HepG2 (cell line): ENCODE results near the gene LAMB2. TPM values are rescaled to one million over a fixed set of nuclear protein-coding genes. Genes with fewer than 3 reads are reported as not detected.

Experiments
- FOXK2 ChIP-seq: fragments of 450-650 bp; IDR thresholded peaks from 2 replicates; pipeline ENCODE4 v1.6.1; 2016
- GFI1 ChIP-seq: sonication (generic); formaldehyde crosslinking; IDR thresholded peaks from 2 replicates; pipeline ENCODE4 v1.5.0; 2020; ENCODE audit warnings: missing genetic modification reagents, mild to moderate bottlenecking, borderline replicate concordance
- GTF2F1 ChIP-seq: fragments of 150-350 bp; IDR thresholded peaks from 2 replicates; pipeline ENCODE4 v1.6.1; 2014; ENCODE audit warnings: low read length
- KDM5A ChIP-seq: fragments of 200-600 bp; sonication (generic); IDR thresholded peaks from 2 replicates; pipeline ENCODE4 v1.7.0; 2018; ENCODE audit warnings: antibody characterized with exemption, mild to moderate bottlenecking, low read length, borderline replicate concordance
- LCORL ChIP-seq, 2 experiments: fragments of 450-650 bp in 1 of 2; sonication (generic) in 1 of 2; formaldehyde crosslinking in 1 of 2; IDR thresholded peaks; 2 replicates each; pipeline versions ENCODE4 v1.5.0 to v1.6.1; 2017 to 2020; ENCODE audit warnings: antibody characterized with exemption in 1 of 2, missing genetic modification reagents in 1 of 2
- MAZ ChIP-seq, 2 experiments: sonication (generic) in 1 of 2; formaldehyde crosslinking in 1 of 2; IDR thresholded peaks; 2 replicates each; pipeline versions ENCODE4 v1.5.0 to v1.6.1; 2012 to 2020; ENCODE audit warnings: low read depth in 2 of 2, mild to moderate bottlenecking in 2 of 2, borderline replicate concordance in 1 of 2, improper control_type of control experiment in 1 of 2, low read length in 1 of 2, missing genetic modification reagents in 1 of 2, moderate library complexity in 1 of 2
- MED8 ChIP-seq: sonication (generic); formaldehyde crosslinking; IDR thresholded peaks from 2 replicates; pipeline ENCODE4 v1.8.1; 2023; ENCODE audit warnings: mild to moderate bottlenecking, missing genetic modification reagents; ENCODE audit not compliant: insufficient replicate concordance
- MXI1 ChIP-seq: IDR thresholded peaks from 3 replicates; pipeline ENCODE4 v1.6.1; 2012; ENCODE audit warnings: low read depth, low read length, inconsistent platforms, borderline replicate concordance
- NCOA2 ChIP-seq: sonication (generic); formaldehyde crosslinking; IDR thresholded peaks from 2 replicates; pipeline ENCODE4 v1.8.0; 2022; ENCODE audit warnings: inconsistent platforms
- POLR2A ChIP-seq, 2 experiments: IDR thresholded peaks; 2 replicates each; pipeline ENCODE4 v1.6.1; 2011; ENCODE audit warnings: low read depth in 2 of 2, low read length in 2 of 2, mild to moderate bottlenecking in 1 of 2, moderate library complexity in 1 of 2; ENCODE audit not compliant: insufficient read depth in 1 of 2
- POLR2AphosphoS5 ChIP-seq: IDR thresholded peaks from 2 replicates; pipeline ENCODE4 v1.6.1; 2012; ENCODE audit warnings: low read depth, low read length
- SNRNP70 ChIP-seq: fragments of 200-400 bp; formaldehyde crosslinking; IDR thresholded peaks from 2 replicates; pipeline ENCODE4 v1.6.1; 2017; ENCODE audit warnings: mild to moderate bottlenecking, low read depth, low read length, moderate library complexity
- SP1 ChIP-seq, 2 experiments: fragments of 450-650 bp in 1 of 2; sonication (generic) in 1 of 2; formaldehyde crosslinking in 1 of 2; IDR thresholded peaks; 2 replicates each; pipeline versions ENCODE4 v1.4.0 to v1.6.1; 2016 to 2020; ENCODE audit warnings: missing genetic modification reagents in 1 of 2
- SPEN ChIP-seq: sonication (generic); formaldehyde crosslinking; IDR thresholded peaks from 2 replicates; pipeline ENCODE4 v1.5.1; 2020; ENCODE audit warnings: low read depth, mild to moderate bottlenecking, missing genetic modification reagents
- ZC3H13 ChIP-seq: sonication (generic); formaldehyde crosslinking; IDR thresholded peaks from 2 replicates; pipeline ENCODE4 v1.8.1; 2023; ENCODE audit warnings: mild to moderate bottlenecking, missing genetic modification reagents, moderate library complexity
- ZMYM3 ChIP-seq: sonication (generic); formaldehyde crosslinking; IDR thresholded peaks from 2 replicates; pipeline ENCODE4 v1.5.1; 2020; ENCODE audit warnings: mild to moderate bottlenecking, missing genetic modification reagents
- ZNF101 ChIP-seq: sonication (generic); formaldehyde crosslinking; IDR thresholded peaks from 2 replicates; pipeline ENCODE4 v1.4.0; 2020; ENCODE audit warnings: mild to moderate bottlenecking, low read depth, missing genetic modification reagents, borderline replicate concordance
- ZNF441 ChIP-seq: sonication (generic); formaldehyde crosslinking; IDR thresholded peaks from 2 replicates; pipeline ENCODE4 v1.7.0; 2021; ENCODE audit warnings: missing genetic modification reagents, borderline replicate concordance
- ZNF709 ChIP-seq: sonication (generic); formaldehyde crosslinking; IDR thresholded peaks from 2 replicates; pipeline ENCODE4 v1.5.0; 2020; ENCODE audit warnings: mild to moderate bottlenecking, missing genetic modification reagents
- ZNF839 ChIP-seq: sonication (generic); formaldehyde crosslinking; IDR thresholded peaks from 2 replicates; pipeline ENCODE4 v1.4.0; 2020; ENCODE audit warnings: missing genetic modification reagents, mild to moderate bottlenecking, borderline replicate concordance
- polyA plus RNA-seq, 8 experiments: library from polyadenylated mRNA; depleted of rRNA in 3 of 8; stranded (reverse) in 7 of 8; unstranded in 1 of 8; fragments of >200 nt; fragmentation: Illumina TruSeq in 4 of 8; extraction: Trizol in 4 of 8; gene quantifications; 2 replicates each; pipeline versions ENCODE4 v1.2.1 to v1.2.3, GENCODE V29; 2011 to 2016; ENCODE audit warnings: low read depth in 4 of 8, missing spikeins in 1 of 8, mixed read lengths in 1 of 8; ENCODE audit not compliant: insufficient read depth in 1 of 8
- total RNA-seq, 5 experiments: library from RNA; depleted of rRNA; stranded (reverse); fragments of >200 nt; fragmentation: Illumina TruSeq; extraction: Trizol; gene quantifications; 2 replicates each; pipeline ENCODE4 v1.2.3, GENCODE V29; 2016; ENCODE audit warnings: low read depth in 1 of 5
- TF ChIP-seq, protein P1 (sequence below): fragments of 450-650 bp; IDR thresholded peaks from 2 replicates; pipeline ENCODE4 v1.6.1; 2016
- TF ChIP-seq, protein P2 (sequence below): IDR thresholded peaks from 2 replicates; pipeline ENCODE4 v1.6.1; 2016; ENCODE audit warnings: missing compliant biosample characterization, missing genetic modification reagents, borderline replicate concordance
- TF ChIP-seq, protein P3 (sequence below): sonication (generic); formaldehyde crosslinking; IDR thresholded peaks from 2 replicates; pipeline ENCODE4 v1.4.0; 2020; ENCODE audit warnings: mild to moderate bottlenecking, missing genetic modification reagents
- TF ChIP-seq, protein P4 (sequence below): sonication (generic); formaldehyde crosslinking; IDR thresholded peaks from 2 replicates; pipeline ENCODE4 v1.5.1; 2020; ENCODE audit warnings: missing genetic modification reagents, mild to moderate bottlenecking, borderline replicate concordance
- TF ChIP-seq, protein P5 (sequence below): sonication (generic); formaldehyde crosslinking; IDR thresholded peaks from 2 replicates; pipeline ENCODE4 v1.4.0; 2020; ENCODE audit warnings: low read depth, mild to moderate bottlenecking, missing genetic modification reagents

Gene LAMB2
- total and polyA plus RNA-seq, 2 of the 13 experiments (the other 11 are each of a cell fraction or from before 2014, with no cell fraction given) = 208 to 443 TPM

DNA sequence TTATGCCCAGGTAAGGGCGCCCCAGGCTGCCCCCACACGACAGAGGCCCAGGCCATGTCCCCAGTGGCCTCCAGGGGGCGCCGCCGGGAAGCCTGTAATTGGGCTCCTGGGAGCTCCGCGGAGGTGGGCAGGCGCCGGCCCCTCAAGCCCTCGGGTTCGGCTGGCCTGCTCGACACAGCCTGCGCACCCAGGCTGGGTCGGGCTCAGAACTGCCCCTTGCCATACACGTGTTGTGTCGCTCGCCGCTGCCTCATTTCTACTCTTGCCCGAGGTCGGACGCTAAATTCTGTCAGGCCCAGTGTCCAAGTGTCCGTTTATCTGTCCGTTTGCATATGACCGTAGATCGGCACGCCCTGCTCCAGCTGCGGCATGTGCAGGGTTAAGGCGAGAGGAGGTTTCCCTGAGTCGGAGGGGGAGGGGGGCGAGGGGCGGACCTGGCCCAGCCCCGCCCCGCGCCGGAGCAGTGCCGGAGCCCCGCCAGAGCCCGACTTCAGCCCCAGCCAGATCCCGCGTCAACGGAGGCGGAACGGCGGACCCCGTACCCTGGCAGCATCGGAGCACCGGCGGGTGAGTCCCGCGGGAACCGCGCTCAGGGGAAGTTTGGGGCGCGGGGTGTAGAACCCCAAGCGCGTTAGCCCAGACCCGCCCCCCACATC is 38.4 kb upstream of the LAMB2 start, which contains the start of gene KLHDC8B (continued):
- TF ChIP-seq, protein P1, sequence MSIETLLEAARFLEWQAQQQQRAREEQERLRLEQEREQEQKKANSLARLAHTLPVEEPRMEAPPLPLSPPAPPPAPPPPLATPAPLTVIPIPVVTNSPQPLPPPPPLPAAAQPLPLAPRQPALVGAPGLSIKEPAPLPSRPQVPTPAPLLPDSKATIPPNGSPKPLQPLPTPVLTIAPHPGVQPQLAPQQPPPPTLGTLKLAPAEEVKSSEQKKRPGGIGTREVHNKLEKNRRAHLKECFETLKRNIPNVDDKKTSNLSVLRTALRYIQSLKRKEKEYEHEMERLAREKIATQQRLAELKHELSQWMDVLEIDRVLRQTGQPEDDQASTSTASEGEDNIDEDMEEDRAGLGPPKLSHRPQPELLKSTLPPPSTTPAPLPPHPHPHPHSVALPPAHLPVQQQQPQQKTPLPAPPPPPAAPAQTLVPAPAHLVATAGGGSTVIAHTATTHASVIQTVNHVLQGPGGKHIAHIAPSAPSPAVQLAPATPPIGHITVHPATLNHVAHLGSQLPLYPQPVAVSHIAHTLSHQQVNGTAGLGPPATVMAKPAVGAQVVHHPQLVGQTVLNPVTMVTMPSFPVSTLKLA = peak; percentile 22; the same call in 1 of the 2 replicates
- TF ChIP-seq SPEN (CRISPR knock-in tag) (peak; percentile 72; the same call in 1 of the 2 replicates), KDM5A (peak; percentile 52; the same call in 1 of the 2 replicates), GFI1 (CRISPR knock-in tag) (no peak), ZNF441 (CRISPR knock-in tag) (peak; percentile 80), ZNF839 (CRISPR knock-in tag) (peak; percentile 51; the same call in 1 of the 2 replicates), MAZ (IDR thresholded peaks at IDR 0.05; ENCODE audit: borderline replicate concordance, low read depth, low read length) (peak; percentile 37; the same call in 1 of the 2 replicates), MAZ (CRISPR knock-in tag; IDR thresholded peaks at IDR 0.05; ENCODE audit: low read depth) (peak; percentile 82), MED8 (CRISPR knock-in tag) (no peak), SP1 (IDR thresholded peaks at IDR 0.05) (no peak), SP1 (CRISPR knock-in tag; IDR thresholded peaks at IDR 0.05) (peak; percentile 81), ZMYM3 (CRISPR knock-in tag) (peak; percentile 81), LCORL (IDR thresholded peaks at IDR 0.05) (no peak), LCORL (CRISPR knock-in tag; IDR thresholded peaks at IDR 0.05) (peak; percentile 91), MXI1 (0 out of 3 replicates have a peak, but pooled peaks have one; percentile 1), GTF2F1 (0 out of 2 replicates have a peak, but pooled peaks have one; percentile 14), SNRNP70 (no peak), FOXK2 (no peak), POLR2AphosphoS5 (peak; percentile 46), ZNF709 (peak; percentile 80), ZC3H13 (CRISPR knock-in tag) (no peak), POLR2A (IDR thresholded peaks at IDR 0.05; ENCODE audit: insufficient read depth in 1 of 2, low read depth in 2 of 2, low read length in 2 of 2) (no peak), ZNF101 (CRISPR knock-in tag) (no peak), NCOA2 (CRISPR knock-in tag) (no peak)
- TF ChIP-seq, protein P2, sequence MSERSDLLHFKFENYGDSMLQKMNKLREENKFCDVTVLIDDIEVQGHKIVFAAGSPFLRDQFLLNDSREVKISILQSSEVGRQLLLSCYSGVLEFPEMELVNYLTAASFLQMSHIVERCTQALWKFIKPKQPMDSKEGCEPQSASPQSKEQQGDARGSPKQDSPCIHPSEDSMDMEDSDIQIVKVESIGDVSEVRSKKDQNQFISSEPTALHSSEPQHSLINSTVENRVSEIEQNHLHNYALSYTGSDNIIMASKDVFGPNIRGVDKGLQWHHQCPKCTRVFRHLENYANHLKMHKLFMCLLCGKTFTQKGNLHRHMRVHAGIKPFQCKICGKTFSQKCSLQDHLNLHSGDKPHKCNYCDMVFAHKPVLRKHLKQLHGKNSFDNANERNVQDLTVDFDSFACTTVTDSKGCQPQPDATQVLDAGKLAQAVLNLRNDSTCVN (CRISPR knock-in tag) = peak; percentile 3; the same call in 1 of the 2 replicates
- TF ChIP-seq, protein P3, sequence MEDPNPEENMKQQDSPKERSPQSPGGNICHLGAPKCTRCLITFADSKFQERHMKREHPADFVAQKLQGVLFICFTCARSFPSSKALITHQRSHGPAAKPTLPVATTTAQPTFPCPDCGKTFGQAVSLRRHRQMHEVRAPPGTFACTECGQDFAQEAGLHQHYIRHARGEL (CRISPR knock-in tag) = peak; percentile 83; the same call in 1 of the 2 replicates
- TF ChIP-seq, protein P4, sequence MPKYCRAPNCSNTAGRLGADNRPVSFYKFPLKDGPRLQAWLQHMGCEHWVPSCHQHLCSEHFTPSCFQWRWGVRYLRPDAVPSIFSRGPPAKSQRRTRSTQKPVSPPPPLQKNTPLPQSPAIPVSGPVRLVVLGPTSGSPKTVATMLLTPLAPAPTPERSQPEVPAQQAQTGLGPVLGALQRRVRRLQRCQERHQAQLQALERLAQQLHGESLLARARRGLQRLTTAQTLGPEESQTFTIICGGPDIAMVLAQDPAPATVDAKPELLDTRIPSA = peak; percentile 34; the same call in 1 of the 2 replicates
- TF ChIP-seq, protein P5, sequence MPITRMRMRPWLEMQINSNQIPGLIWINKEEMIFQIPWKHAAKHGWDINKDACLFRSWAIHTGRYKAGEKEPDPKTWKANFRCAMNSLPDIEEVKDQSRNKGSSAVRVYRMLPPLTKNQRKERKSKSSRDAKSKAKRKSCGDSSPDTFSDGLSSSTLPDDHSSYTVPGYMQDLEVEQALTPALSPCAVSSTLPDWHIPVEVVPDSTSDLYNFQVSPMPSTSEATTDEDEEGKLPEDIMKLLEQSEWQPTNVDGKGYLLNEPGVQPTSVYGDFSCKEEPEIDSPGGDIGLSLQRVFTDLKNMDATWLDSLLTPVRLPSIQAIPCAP (CRISPR knock-in tag) = no peak
